Fibroblast of upper back skin (primary cell): ENCODE measurements around the gene ATAD3A.
A peak's percentile ranks its signal among the peaks of the same experiment; 100 is the strongest.
"Not testable (repeated sequence)": the region's sequence is repeated elsewhere in the genome, so short reads cannot be mapped to it uniquely, and the experiment has no call there.

Experiments used
- DNase-seq: peaks from one replicate; pipeline ENCODE4 v3.0.0-alpha.2; 2013

The ATAD3A gene

GRCh38 chr1:1524750-1525383, 12.9 kb downstream of the ATAD3A start:
- not testable (repeated sequence) for DNase-seq

- not testable (repeated sequence) for DNase-seq
Measured at GRCh38 chr1:1526476-1526875, 14.5 kb downstream of the ATAD3A start.

DNA sequence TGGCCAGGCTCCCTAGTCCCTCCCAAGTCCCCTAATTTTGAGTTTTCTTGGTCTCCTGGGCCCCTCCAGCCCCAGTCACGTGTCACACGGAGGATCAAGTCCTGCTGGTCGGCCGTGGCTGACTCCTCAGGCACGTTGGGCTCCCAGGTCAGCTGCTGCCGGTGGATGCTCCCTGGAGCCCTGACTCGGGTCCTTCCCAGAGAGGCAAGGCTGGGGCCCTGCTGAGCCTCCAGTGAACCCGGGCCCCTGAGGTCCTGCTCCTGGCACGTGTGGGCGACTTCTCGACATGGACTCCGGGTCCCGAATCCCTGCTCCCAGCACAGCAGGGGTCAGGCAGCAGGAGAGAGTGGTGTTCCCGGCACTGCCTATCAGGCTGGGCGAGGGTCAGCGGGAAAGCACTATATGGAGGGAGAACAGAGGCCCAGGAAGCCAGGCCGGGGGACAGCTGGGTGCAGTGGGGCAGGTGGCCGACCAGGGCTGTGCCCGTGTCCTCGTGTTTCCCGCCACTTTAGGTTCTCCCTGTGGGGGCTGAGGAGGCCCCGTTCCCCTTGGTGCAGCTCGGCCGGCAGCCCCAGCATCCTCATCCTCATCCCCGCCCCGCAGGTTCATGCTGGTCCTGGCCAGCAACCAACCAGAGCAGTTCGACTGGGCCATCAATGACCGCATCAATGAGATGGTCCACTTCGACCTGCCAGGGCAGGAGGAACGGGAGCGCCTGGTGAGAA, 15.3 kb downstream of the ATAD3A start:
- no peak for DNase-seq

- DNase-seq: no peak
Measured at GRCh38 chr1:1528301-1529267, 16.6 kb downstream of the ATAD3A start.

- DNase-seq: no peak
Measured at GRCh38 chr1:1529321-1529720, 17.4 kb downstream of the ATAD3A start.

- DNase-seq: no peak
Measured at GRCh38 chr1:1529936-1530335, 18.0 kb downstream of the ATAD3A start.

DNA sequence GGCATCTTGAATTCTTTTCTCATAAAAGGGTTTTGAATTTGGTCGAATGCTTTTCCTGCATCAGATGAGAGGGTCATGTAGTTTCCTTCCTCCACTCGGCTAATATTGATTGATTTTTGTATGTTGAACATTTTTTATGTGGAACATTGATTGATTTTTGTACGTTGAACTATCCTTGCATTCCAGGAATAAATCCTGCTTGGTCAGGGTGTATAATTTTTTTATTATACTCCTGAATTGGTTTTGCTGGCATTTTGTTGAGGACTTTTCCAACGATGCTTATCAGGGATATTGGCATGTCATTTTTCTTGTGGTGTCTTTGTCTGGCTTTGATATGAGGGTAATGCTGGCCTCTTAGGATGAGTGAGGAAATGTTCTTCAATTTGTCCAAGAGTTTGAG, 20.0 kb downstream of the ATAD3A start:
- DNase-seq: no peak

DNA sequence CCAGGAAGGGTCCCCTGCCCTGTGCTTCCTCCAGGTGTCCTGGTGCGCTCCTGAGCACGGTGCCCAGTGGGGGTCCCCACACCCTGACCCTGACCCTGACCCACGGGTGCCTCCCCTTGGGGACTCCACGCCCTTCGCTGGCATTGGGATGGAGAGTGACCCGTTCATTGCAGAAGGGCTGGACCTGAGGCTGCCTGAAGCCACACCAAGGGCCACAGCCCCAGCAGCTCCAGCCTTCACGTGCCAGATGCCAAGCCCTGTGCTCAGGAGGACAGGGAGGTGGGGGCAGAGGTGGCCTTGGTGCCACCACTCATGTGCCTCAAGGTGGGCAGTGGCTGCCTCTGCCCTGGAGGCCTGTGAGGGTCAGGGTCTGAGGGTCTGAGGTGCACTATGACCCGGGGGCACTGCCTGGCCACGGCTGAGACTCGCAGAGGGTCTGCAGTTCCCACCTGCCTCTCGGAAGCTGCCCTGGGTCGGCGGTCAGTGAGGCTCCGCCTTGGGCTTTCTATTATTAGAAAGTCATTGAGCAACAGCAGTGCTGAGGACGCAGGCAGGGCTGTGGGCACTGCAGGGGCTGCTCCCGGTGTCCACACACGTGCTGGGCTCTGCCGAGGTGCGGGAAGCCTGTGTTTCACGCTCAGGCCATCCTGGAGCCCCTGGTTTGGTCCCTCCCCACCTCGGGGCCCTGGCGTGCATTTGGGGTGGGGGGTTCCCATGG, 21.4 kb downstream of the ATAD3A start:
- DNase-seq: not testable (repeated sequence)

- DNase-seq: not testable (repeated sequence)
Measured at GRCh38 chr1:1533894-1534291, 21.9 kb downstream of the ATAD3A start.

GRCh38 chr1:1534401-1535154, 22.6 kb downstream of the ATAD3A start:
- no peak for DNase-seq

DNA sequence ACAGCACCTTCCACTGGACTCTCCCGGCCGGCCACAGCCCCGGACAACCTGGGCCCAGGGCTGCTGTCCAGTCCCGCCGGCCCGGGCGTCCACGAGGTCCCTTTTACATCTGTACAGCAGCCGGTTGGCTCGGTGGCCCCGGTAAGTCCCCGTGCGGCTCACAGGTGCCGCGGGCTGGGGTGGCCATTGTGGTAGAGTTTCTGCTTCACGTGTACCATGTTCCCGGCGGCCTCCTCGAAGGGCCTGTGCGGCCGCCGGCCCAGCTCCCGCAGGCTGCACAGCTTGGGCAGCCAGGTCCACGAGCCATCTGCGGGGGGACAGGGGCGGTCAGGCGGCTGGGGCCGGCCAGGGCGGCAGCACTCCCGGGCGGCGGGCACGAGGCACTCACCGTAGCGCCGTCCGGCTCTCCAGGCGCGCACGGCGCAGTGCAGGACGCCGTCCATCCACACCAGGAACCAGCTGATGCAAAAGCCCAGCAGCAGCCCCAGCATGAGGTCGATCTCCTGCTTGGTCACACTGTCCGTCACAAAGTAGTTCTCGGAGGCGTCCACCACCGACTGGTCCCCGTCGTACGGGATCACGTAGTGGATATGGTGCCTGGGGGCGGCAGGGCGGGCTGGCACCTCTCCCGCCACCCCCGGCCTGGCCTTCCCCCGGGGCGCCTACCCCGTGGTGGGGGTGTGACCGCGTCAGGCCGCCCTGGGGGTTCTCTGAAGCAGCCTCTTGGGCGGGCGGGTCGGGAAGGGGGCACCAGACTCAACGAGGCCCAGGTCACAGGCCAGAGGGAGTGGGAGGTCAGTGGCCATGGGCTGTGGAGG, 23.4 kb downstream of the ATAD3A start:
- DNase-seq: no peak

- DNase-seq: no peak
Measured at GRCh38 chr1:1536019-1536937, 24.3 kb downstream of the ATAD3A start.

- no peak for DNase-seq
Measured at GRCh38 chr1:1536938-1537546, 25.1 kb downstream of the ATAD3A start.

- DNase-seq: no peak
Measured at GRCh38 chr1:1537626-1538250, 25.8 kb downstream of the ATAD3A start.

DNA sequence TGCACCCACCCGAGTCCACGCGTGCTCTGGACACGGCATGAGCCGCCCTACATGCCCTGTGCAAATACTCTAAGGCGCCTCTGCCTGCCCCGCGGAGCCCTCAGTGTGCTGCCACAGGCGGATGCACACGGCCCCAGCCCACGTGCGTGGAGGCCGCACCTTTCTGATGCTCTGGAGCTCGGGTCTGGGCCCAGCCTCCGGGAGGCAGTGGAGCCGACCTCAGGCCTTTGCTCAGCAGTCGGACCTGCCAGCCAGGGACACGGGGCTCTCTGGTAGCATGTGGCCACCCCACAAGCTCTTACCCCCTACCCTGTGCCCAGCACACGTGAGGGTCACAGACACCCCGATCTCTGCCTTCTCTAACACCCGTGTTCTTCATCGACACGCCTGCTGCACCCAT, 26.4 kb downstream of the ATAD3A start:
- DNase-seq: no peak

GRCh38 chr1:1538989-1539309, 27.0 kb downstream of the ATAD3A start:
- DNase-seq: no peak

DNA sequence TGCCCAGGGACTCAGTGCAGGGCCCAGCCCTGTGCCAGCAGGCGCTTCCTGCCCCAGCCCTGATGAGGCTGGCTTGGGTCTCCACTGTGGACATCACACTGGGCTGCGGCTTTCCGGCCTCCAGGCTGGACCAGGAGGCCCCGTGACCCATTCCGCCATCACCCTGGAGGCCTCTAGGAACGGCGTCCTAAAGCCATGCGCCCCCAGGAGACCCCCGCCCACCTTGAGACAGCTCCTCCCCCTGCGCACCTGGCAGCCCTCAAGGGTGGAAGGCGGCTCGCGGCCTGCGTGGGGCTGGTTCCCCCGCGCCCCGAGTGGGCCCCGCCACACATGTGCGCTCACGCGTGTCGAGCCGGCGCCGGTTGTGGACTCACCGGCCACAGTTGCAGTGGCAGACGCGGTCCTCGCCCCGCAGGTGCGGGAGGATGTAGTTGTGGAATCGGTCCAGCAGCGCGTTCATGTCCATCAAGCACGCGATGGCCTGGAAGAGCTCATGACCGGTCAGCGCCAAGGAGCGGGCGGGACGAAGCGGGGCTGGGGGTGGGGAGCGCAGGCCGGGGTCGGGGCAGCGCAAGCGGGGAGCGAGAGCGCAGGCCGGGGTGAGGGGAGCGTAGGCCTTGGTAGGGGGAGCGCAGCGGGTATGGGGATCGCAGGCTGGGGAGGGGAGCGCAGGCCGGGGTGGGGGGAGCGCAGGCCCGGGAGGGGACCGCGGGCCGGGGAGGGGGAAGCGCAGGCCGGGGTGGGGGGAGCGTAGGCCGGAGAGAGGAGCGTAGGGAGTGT, 27.5 kb downstream of the ATAD3A start:
- peak; percentile 30 for DNase-seq

GRCh38 chr1:1540090-1540817, 28.3 kb downstream of the ATAD3A start, which contains the start of gene TMEM240:
TMEM240 (minus strand) TSS chr1:1540624; CDS start chr1:1540346, 278 bp downstream.
- DNase-seq: peak; percentile 78
